MM.1S (cell line): ENCODE measurements around the gene PTPRD.

Experiments
- EZH2 ChIP-seq: fragments of 300-600 bp; sonication (generic); optimal IDR thresholded peaks from 2 replicates; pipeline ENCODE3; 2017; ENCODE audit warnings: low read depth, mild to moderate bottlenecking, antibody characterized with exemption, low read length, mixed read lengths
- EZH2phosphoT487 ChIP-seq: fragments of 300-600 bp; sonication (generic); IDR thresholded peaks from 2 replicates; pipeline ENCODE4 v1.6.1; 2018; ENCODE audit warnings: antibody characterized with exemption, low read length
- TF ChIP-seq, protein P1 (sequence below): fragments of 300-600 bp; sonication (generic); IDR thresholded peaks from 2 replicates; pipeline ENCODE4 v1.5.1; 2016; ENCODE audit warnings: antibody characterized with exemption, low read length, mixed read lengths

DNA sequence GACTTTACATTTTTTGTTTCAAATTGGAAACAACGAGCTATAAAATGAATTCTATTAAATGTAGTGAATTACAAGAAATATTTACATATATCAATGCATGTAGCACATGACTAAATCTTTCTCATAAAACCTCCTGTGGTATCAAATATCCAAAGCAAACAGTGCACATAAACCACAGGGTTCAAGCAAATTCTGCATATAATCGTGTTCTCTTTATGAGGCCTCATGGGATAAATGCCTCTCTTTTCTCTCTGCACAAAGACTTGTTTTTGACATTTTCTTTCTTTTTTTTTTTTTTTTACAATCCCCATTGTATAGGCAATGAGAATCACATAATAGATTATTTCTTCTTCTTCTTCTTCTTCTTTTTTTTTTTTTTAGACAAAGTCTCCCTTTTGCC, 1696.0 kb downstream of the PTPRD start:
- TF ChIP-seq, protein P1, sequence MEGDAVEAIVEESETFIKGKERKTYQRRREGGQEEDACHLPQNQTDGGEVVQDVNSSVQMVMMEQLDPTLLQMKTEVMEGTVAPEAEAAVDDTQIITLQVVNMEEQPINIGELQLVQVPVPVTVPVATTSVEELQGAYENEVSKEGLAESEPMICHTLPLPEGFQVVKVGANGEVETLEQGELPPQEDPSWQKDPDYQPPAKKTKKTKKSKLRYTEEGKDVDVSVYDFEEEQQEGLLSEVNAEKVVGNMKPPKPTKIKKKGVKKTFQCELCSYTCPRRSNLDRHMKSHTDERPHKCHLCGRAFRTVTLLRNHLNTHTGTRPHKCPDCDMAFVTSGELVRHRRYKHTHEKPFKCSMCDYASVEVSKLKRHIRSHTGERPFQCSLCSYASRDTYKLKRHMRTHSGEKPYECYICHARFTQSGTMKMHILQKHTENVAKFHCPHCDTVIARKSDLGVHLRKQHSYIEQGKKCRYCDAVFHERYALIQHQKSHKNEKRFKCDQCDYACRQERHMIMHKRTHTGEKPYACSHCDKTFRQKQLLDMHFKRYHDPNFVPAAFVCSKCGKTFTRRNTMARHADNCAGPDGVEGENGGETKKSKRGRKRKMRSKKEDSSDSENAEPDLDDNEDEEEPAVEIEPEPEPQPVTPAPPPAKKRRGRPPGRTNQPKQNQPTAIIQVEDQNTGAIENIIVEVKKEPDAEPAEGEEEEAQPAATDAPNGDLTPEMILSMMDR: no peak
- no peak for TF ChIP-seq EZH2
- TF ChIP-seq EZH2phosphoT487: no peak
